K562 (cell line): ENCODE measurements around the gene HINT3. TPM values are rescaled to one million over a fixed set of nuclear protein-coding genes. Genes with fewer than 3 reads are reported as not detected.

Experiments
- BRF1 ChIP-seq: IDR thresholded peaks from 3 replicates; pipeline ENCODE4 v1.6.1; 2011; ENCODE audit warnings: borderline replicate concordance, mild to moderate bottlenecking; ENCODE audit not compliant: insufficient read length; ENCODE audit errors: extremely low read depth
- FOXA1 ChIP-seq: fragments of 450-650 bp; IDR thresholded peaks from 2 replicates; pipeline ENCODE4 v1.6.1; 2016; ENCODE audit warnings: mild to moderate bottlenecking, borderline replicate concordance
- HMGN3 ChIP-seq: IDR thresholded peaks from 2 replicates; pipeline ENCODE4 v1.6.1; 2011; ENCODE audit warnings: borderline replicate concordance, low read depth, mild to moderate bottlenecking, mixed read lengths, low read length; ENCODE audit not compliant: insufficient read length; ENCODE audit errors: extremely low read depth
- IRF2 ChIP-seq: sonication (generic); formaldehyde crosslinking; IDR thresholded peaks from 2 replicates; pipeline ENCODE4 v1.8.1; 2022; ENCODE audit warnings: mild to moderate bottlenecking, missing genetic modification reagents
- NFE2 ChIP-seq: IDR thresholded peaks from 2 replicates; pipeline ENCODE4 v1.6.1; 2014; ENCODE audit warnings: antibody characterized with exemption, low read depth
- RB1 ChIP-seq: fragments of 450-650 bp; IDR thresholded peaks from 2 replicates; pipeline ENCODE4 v1.6.1; 2017; ENCODE audit warnings: low read depth, mild to moderate bottlenecking
- SMARCA5 ChIP-seq: fragments of 450-650 bp; IDR thresholded peaks from 2 replicates; pipeline ENCODE4 v1.6.1; 2016
- SNIP1 ChIP-seq: fragments of 450-650 bp; IDR thresholded peaks from 2 replicates; pipeline ENCODE4 v1.7.1; 2017; ENCODE audit warnings: low read depth, mild to moderate bottlenecking
- SP1 ChIP-seq: sonication (generic); formaldehyde crosslinking; IDR thresholded peaks from 2 replicates; pipeline ENCODE4 v1.8.1; 2022; ENCODE audit warnings: mild to moderate bottlenecking, missing genetic modification reagents
- THRAP3 ChIP-seq: fragments of 450-650 bp; IDR thresholded peaks from 2 replicates; pipeline ENCODE4 v1.6.1; 2016; ENCODE audit warnings: mild to moderate bottlenecking, inconsistent platforms, borderline replicate concordance
- YBX1 ChIP-seq: fragments of 450-650 bp; IDR thresholded peaks from 2 replicates; pipeline ENCODE4 v1.7.1; 2016; ENCODE audit warnings: mild to moderate bottlenecking
- ZBTB8A ChIP-seq: fragments of 450-650 bp; IDR thresholded peaks from 2 replicates; pipeline ENCODE4 v1.6.1; 2018; ENCODE audit warnings: mild to moderate bottlenecking, moderate library complexity; ENCODE audit not compliant: partially characterized antibody
- ZNF217 ChIP-seq: sonication (generic); formaldehyde crosslinking; IDR thresholded peaks from 2 replicates; pipeline ENCODE4 v1.8.0; 2022; ENCODE audit warnings: mild to moderate bottlenecking, missing genetic modification reagents
- ZNF589 ChIP-seq: fragments of 200-800 bp; sonication (Bioruptor generic); IDR thresholded peaks from 2 replicates; pipeline ENCODE4 v1.6.1; 2016; ENCODE audit warnings: low read depth, missing genetic modification characterization, missing compliant biosample characterization
- ZNF77 ChIP-seq: fragments of 250-450 bp; sonication (Bioruptor Pico); IDR thresholded peaks from 2 replicates; pipeline ENCODE4 v1.5.0; 2020
- polyA plus RNA-seq, 8 experiments: library from polyadenylated mRNA; depleted of rRNA in 4 of 8; stranded (reverse) in 5 of 8; unstranded in 3 of 8; fragments of >200 nt; fragmentation: Nextera tagmentation in 2 of 8; fragmentation: Illumina TruSeq in 1 of 8; extraction: Ambion mirVana in 2 of 8; extraction: Trizol in 1 of 8; gene quantifications; 2 replicates each; pipeline versions ENCODE4 v1.2.1 to v1.2.3, GENCODE V29; 2011 to 2014; ENCODE audit warnings: inconsistent platforms in 1 of 8, missing spikeins in 1 of 8
- total RNA-seq, 7 experiments: library from RNA; depleted of rRNA in 6 of 7; stranded (reverse); fragments of >200 nt in 6 of 7; fragmentation: Illumina TruSeq in 2 of 7; extraction: Trizol in 2 of 7; gene quantifications; 2 replicates each; pipeline versions ENCODE4 v1.2.1 to v1.2.3, GENCODE V29; 2011 to 2021; ENCODE audit warnings: low replicate concordance in 1 of 7
- TF ChIP-seq, protein P1 (sequence below): fragments of 250-450 bp; sonication (Bioruptor Pico); IDR thresholded peaks from 2 replicates; pipeline ENCODE4 v1.4.0; 2020; ENCODE audit warnings: mild to moderate bottlenecking, moderate library complexity
- TF ChIP-seq, protein P2 (sequence below): fragments of 450-650 bp; IDR thresholded peaks from 2 replicates; pipeline ENCODE4 v1.6.1; 2017; ENCODE audit warnings: mild to moderate bottlenecking, moderate library complexity
- TF ChIP-seq, protein P3 (sequence below): sonication (generic); formaldehyde crosslinking; IDR thresholded peaks from 2 replicates; pipeline ENCODE4 v1.8.0; 2022; ENCODE audit warnings: missing genetic modification reagents, mild to moderate bottlenecking, borderline replicate concordance
- TF ChIP-seq, protein P4 (sequence below): fragments of 250-450 bp; sonication (Bioruptor Pico); IDR thresholded peaks from 2 replicates; pipeline ENCODE4 v1.5.0; 2020; ENCODE audit warnings: mild to moderate bottlenecking
- TF ChIP-seq, protein P5 (sequence below), 2 experiments: fragments of 250-450 bp in 1 of 2; fragments of 450-650 bp in 1 of 2; sonication (Bioruptor Pico) in 1 of 2; IDR thresholded peaks; 2 replicates each; pipeline versions ENCODE4 v1.6.1 to v1.8.0; 2016 to 2021; ENCODE audit warnings: mild to moderate bottlenecking in 2 of 2, moderate library complexity in 2 of 2, missing compliant biosample characterization in 1 of 2, missing genetic modification characterization in 1 of 2

The HINT3 gene
- total and polyA plus RNA-seq, 9 of the 15 experiments (the other 6 are each of a cell fraction or from before 2014, with no cell fraction given) = 1.4 to 16.6 (median 10.8) TPM

DNA sequence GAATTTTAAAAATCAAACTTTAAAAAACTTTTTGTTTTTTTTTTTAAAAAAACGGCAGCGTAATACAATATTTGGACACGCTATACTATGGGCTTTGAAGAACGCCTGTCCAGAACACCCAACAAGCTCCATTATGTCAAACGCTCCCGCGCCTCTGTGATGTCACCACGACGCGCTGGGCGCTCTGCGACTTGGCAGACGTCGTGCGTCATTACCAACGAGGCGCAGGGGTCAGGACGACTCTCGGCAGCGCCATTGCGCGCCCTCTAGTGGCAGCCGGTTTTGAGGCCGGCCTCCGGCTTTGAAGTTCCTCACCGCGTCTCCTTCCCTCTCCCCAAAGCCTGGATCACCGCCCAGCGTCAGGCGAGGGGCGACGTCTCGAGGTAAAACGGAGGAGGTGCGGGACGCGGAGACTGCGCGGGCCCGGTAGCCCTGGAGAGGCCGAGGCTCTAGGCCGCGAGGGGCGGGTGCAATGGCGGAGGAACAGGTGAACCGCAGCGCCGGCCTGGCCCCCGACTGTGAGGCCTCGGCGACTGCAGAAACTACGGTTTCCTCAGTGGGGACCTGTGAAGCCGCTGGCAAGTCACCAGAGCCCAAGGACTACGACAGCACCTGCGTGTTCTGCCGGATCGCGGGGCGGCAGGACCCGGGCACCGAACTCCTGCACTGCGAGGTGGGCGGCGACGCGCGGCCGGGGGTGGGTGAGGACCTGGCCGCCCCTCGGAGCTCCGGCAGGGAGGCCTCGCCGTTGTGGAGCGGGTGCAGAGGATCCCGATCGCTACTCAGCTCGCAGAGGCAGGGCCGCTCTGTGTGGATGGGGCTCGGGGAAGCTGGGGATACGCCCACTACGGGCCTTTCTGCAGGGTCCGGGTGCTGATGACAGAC, at the start of gene HINT3 (continued):
- TF ChIP-seq HMGN3 = peak; percentile 87
- TF ChIP-seq THRAP3 = no peak
- no peak for TF ChIP-seq ZBTB8A
- no peak; the same call in 1 of the 2 replicates for TF ChIP-seq SMARCA5
- TF ChIP-seq, protein P1, sequence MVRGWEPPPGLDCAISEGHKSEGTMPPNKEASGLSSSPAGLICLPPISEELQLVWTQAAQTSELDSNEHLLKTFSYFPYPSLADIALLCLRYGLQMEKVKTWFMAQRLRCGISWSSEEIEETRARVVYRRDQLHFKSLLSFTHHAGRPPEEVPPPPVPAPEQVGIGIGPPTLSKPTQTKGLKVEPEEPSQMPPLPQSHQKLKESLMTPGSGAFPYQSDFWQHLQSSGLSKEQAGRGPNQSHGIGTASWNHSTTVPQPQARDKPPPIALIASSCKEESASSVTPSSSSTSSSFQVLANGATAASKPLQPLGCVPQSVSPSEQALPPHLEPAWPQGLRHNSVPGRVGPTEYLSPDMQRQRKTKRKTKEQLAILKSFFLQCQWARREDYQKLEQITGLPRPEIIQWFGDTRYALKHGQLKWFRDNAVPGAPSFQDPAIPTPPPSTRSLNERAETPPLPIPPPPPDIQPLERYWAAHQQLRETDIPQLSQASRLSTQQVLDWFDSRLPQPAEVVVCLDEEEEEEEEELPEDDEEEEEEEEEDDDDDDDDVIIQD (CRISPR knock-in tag) = no peak
- TF ChIP-seq, protein P2, sequence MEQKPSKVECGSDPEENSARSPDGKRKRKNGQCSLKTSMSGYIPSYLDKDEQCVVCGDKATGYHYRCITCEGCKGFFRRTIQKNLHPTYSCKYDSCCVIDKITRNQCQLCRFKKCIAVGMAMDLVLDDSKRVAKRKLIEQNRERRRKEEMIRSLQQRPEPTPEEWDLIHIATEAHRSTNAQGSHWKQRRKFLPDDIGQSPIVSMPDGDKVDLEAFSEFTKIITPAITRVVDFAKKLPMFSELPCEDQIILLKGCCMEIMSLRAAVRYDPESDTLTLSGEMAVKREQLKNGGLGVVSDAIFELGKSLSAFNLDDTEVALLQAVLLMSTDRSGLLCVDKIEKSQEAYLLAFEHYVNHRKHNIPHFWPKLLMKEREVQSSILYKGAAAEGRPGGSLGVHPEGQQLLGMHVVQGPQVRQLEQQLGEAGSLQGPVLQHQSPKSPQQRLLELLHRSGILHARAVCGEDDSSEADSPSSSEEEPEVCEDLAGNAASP = no peak
- peak; percentile 95 for TF ChIP-seq RB1
- no peak; the same call in 1 of the 2 replicates for TF ChIP-seq SNIP1
- TF ChIP-seq, protein P3, sequence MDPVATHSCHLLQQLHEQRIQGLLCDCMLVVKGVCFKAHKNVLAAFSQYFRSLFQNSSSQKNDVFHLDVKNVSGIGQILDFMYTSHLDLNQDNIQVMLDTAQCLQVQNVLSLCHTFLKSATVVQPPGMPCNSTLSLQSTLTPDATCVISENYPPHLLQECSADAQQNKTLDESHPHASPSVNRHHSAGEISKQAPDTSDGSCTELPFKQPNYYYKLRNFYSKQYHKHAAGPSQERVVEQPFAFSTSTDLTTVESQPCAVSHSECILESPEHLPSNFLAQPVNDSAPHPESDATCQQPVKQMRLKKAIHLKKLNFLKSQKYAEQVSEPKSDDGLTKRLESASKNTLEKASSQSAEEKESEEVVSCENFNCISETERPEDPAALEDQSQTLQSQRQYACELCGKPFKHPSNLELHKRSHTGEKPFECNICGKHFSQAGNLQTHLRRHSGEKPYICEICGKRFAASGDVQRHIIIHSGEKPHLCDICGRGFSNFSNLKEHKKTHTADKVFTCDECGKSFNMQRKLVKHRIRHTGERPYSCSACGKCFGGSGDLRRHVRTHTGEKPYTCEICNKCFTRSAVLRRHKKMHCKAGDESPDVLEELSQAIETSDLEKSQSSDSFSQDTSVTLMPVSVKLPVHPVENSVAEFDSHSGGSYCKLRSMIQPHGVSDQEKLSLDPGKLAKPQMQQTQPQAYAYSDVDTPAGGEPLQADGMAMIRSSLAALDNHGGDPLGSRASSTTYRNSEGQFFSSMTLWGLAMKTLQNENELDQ (CRISPR knock-in tag) = no peak
- TF ChIP-seq ZNF217 (CRISPR knock-in tag) = no peak
- TF ChIP-seq, protein P4, sequence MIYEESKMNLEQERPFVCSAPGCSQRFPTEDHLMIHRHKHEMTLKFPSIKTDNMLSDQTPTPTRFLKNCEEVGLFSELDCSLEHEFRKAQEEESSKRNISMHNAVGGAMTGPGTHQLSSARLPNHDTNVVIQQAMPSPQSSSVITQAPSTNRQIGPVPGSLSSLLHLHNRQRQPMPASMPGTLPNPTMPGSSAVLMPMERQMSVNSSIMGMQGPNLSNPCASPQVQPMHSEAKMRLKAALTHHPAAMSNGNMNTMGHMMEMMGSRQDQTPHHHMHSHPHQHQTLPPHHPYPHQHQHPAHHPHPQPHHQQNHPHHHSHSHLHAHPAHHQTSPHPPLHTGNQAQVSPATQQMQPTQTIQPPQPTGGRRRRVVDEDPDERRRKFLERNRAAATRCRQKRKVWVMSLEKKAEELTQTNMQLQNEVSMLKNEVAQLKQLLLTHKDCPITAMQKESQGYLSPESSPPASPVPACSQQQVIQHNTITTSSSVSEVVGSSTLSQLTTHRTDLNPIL (CRISPR knock-in tag) = no peak
- TF ChIP-seq IRF2 (CRISPR knock-in tag) = no peak
- TF ChIP-seq ZNF77 (CRISPR knock-in tag) = no peak
- TF ChIP-seq, protein P5, sequence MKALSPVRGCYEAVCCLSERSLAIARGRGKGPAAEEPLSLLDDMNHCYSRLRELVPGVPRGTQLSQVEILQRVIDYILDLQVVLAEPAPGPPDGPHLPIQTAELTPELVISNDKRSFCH (CRISPR knock-in tag; IDR thresholded peaks at IDR 0.05) = no peak
- TF ChIP-seq, protein P5 (tag; IDR thresholded peaks at IDR 0.05) = peak; percentile 71; the same call in 1 of the 2 replicates
- peak; percentile 90 for TF ChIP-seq SP1 (CRISPR knock-in tag)
- TF ChIP-seq FOXA1 = no peak
- no peak for TF ChIP-seq YBX1
- no peak for TF ChIP-seq BRF1
- peak; percentile 46; the same call in 1 of the 2 replicates for TF ChIP-seq NFE2
- TF ChIP-seq ZNF589 (CRISPR knock-in tag) = peak; percentile 91
